Testis (tissue), 2 donors: Measurements from ENCODE around the gene CLSTN1.

Experiments used
- CTCF ChIP-seq, 3 experiments: fragments of 450-650 bp in 2 of 3; fragments of 200-600 bp in 1 of 3; sonication (generic) in 1 of 3; IDR thresholded peaks; one replicate each; pipeline ENCODE4 v1.5.1; 2016 to 2019; ENCODE audit warnings: antibody characterized with exemption in 3 of 3, mild to moderate bottlenecking in 2 of 3, moderate library complexity in 1 of 3
- POLR2A ChIP-seq: fragments of 450-650 bp; IDR thresholded peaks from one replicate; pipeline ENCODE4 v1.6.1; 2017; ENCODE audit warnings: antibody characterized with exemption, mild to moderate bottlenecking, moderate library complexity

DNA sequence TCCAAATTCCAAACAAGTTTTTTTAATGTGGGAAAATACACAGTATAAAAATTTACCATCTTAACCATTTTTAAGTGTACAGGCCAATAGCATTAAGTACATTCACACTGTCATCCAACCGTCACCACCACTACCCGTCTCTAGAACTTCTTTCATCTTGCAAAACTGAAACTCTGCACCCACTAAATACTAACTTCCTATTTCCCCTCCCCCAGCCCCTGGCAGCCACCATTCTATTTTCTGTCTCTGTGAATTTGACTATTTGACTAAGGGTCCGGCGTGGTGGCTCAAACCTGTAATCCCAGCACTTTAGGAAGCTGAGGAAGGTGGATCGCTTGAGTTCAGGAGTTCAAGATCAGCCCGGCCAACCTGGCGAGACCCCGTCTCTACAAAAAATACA, 36.1 kb downstream of the CLSTN1 start:
- TF ChIP-seq POLR2A: no peak
- no peak for TF ChIP-seq CTCF (IDR thresholded peaks at IDR 0.05)
